Natural killer cell (primary cell): ENCODE data around the gene MYCN. TPM values are rescaled to one million over a fixed set of nuclear protein-coding genes. Genes with fewer than 3 reads are reported as not detected.
"Not testable (repeated sequence)": the region's sequence is repeated elsewhere in the genome, so short reads cannot be mapped to it uniquely, and the experiment has no call there.

Experiments used
- ATAC-seq, 3 donors: fragments of 150-1000 bp in 2 of 3; fragments of 200-7000 bp in 1 of 3; cut with Tn5 transposase; 1 replicate in 1 of 3; 2 replicates in 2 of 3; pipeline ENCODE4 v1.10.0; 2021; ENCODE audit warnings: mild to moderate bottlenecking in 2 of 3, moderate library complexity in 2 of 3
- DNase-seq, 2 donors: peaks; one replicate each; pipeline versions ENCODE4 v3.0.0 to v3.0.0-alpha.2; 2013 to 2021; ENCODE audit warnings: mixed read lengths in 1 of 2
- H3K27ac ChIP-seq: one replicate; pipeline ENCODE4 v1.5.1; 2013; ENCODE audit warnings: mild to moderate bottlenecking, low read length
- H3K27me3 ChIP-seq: one replicate; pipeline ENCODE4 v1.6.1; 2013; ENCODE audit warnings: low read length; ENCODE audit not compliant: control insufficient read depth, insufficient read depth
- H3K36me3 ChIP-seq: one replicate; pipeline ENCODE4 v1.6.1; 2013; ENCODE audit warnings: low read length; ENCODE audit not compliant: control insufficient read depth, insufficient read depth
- H3K4me1 ChIP-seq: one replicate; pipeline ENCODE4 v1.6.1; 2013; ENCODE audit warnings: low read length; ENCODE audit not compliant: control insufficient read depth, insufficient read depth
- H3K4me3 ChIP-seq: one replicate; pipeline ENCODE4 v1.5.1; 2013; ENCODE audit warnings: low read length
- H3K9me3 ChIP-seq: one replicate; pipeline ENCODE4 v1.6.1; 2013; ENCODE audit warnings: low read length; ENCODE audit not compliant: control insufficient read depth, insufficient read depth
- H3K27ac Mint-ChIP-seq, 2 donors: one replicate each; pipeline ENCODE4 v1.8.0; 2022; ENCODE audit warnings: mild to moderate bottlenecking in 2 of 2, mixed read lengths in 2 of 2, moderate library complexity in 1 of 2
- H3K27me3 Mint-ChIP-seq, 2 donors: one replicate each; pipeline ENCODE4 v1.8.0; 2022; ENCODE audit warnings: low read depth in 2 of 2, mixed read lengths in 2 of 2
- H3K36me3 Mint-ChIP-seq: one replicate; pipeline ENCODE4 v1.8.0; 2022; ENCODE audit warnings: mixed read lengths
- H3K4me1 Mint-ChIP-seq, 2 donors: one replicate each; pipeline ENCODE4 v1.8.0; 2022; ENCODE audit warnings: mixed read lengths in 2 of 2
- H3K4me3 Mint-ChIP-seq: one replicate; pipeline ENCODE4 v1.8.0; 2022; ENCODE audit warnings: mild to moderate bottlenecking, moderate library complexity, mixed read lengths
- H3K9me3 Mint-ChIP-seq, 2 donors: one replicate each; pipeline ENCODE4 v1.8.0; 2022; ENCODE audit warnings: mixed read lengths in 2 of 2
- WGBS: methylation state at CpG from one replicate; pipeline ENCODE4 v1.1.7; 2013; ENCODE audit warnings: missing lambda C conversion rate; ENCODE audit not compliant: insufficient coverage; 5-methylcytosine and 5-hydroxymethylcytosine counted together
- intact Hi-C: fragments of 100-400 bp; cut with micrococcal nuclease; formaldehyde crosslinking; loops from one replicate; pipeline ENCODE4 v1.14.2; 2022
- total RNA-seq, 4 donors: library from RNA; stranded (reverse); fragments of 120-200 nt in 1 of 4; gene quantifications; one replicate each; pipeline versions ENCODE4 v1.2.3 to v1.2.4, GENCODE V29; 2013 to 2022
- TF ChIP-seq, protein P1 (sequence below): fragments of 200-600 bp; IDR thresholded peaks from one replicate; pipeline ENCODE4 v1.8.0; 2022; ENCODE audit warnings: antibody characterized with exemption

Gene MYCN
- total RNA-seq, 3 donors from 2014 or later (not counting 1 experiment from before 2014, with no cell fraction given) = 0.18 TPM; not detected in 2

- 67% methylated on average over 3 of the region's 3 CpGs for WGBS
- Mint-ChIP-seq H3K36me3 (no peaks in the 10 kb centered on the region), H3K27me3 (peaks cover 3 to 18% of the 10 kb centered on the region in 2 donors), H3K4me3 (no peak overlapping the region), H3K27ac (no peak overlapping the region), H3K9me3 (peaks cover 8 to 10% of the 10 kb centered on the region in 2 donors), H3K4me1 (no peaks in the 10 kb centered on the region)
- DNase-seq (no peak), ATAC-seq (no peak)
- no peaks in the 10 kb centered on the region for H3K36me3 ChIP-seq
- H3K4me3 ChIP-seq = no peak overlapping the region
- H3K27ac ChIP-seq = no peak overlapping the region
- H3K27me3 ChIP-seq = no peaks in the 10 kb centered on the region
- intact Hi-C loops = no loop called here
- peaks cover 2% of the 10 kb centered on the region for H3K9me3 ChIP-seq
- no peaks in the 10 kb centered on the region for H3K4me1 ChIP-seq
- TF ChIP-seq, protein P1, sequence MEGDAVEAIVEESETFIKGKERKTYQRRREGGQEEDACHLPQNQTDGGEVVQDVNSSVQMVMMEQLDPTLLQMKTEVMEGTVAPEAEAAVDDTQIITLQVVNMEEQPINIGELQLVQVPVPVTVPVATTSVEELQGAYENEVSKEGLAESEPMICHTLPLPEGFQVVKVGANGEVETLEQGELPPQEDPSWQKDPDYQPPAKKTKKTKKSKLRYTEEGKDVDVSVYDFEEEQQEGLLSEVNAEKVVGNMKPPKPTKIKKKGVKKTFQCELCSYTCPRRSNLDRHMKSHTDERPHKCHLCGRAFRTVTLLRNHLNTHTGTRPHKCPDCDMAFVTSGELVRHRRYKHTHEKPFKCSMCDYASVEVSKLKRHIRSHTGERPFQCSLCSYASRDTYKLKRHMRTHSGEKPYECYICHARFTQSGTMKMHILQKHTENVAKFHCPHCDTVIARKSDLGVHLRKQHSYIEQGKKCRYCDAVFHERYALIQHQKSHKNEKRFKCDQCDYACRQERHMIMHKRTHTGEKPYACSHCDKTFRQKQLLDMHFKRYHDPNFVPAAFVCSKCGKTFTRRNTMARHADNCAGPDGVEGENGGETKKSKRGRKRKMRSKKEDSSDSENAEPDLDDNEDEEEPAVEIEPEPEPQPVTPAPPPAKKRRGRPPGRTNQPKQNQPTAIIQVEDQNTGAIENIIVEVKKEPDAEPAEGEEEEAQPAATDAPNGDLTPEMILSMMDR = no peak
Measured at GRCh38 chr2:15901808-15902130, 38.6 kb upstream of the MYCN start.

DNA sequence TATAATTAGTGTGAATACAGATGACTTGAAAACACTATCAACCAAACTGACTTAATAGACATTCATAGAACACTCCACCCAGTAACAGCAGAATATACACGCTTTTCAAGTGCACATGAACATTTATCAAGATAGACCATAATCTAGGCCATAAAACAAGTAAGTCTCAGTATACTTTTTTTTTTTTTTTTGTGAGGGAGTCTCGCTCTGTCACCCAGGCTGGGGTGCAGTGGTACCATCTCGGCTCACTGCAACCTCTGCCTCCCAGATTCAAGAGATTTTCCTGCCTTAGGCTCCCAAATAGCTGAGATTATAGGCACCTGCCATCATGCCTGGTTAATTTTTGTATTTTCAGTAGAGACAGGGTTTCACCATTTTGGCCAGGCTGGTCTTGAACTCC lies 36.4 kb upstream of the MYCN start:
- H3K4me3 Mint-ChIP-seq, H3K36me3 ChIP-seq, H3K9me3 ChIP-seq, H3K4me3 ChIP-seq, H3K27ac ChIP-seq, H3K9me3 Mint-ChIP-seq, intact Hi-C loops, H3K36me3 Mint-ChIP-seq, H3K4me1 ChIP-seq, H3K27me3 ChIP-seq, DNase-seq, ATAC-seq, H3K4me1 Mint-ChIP-seq, H3K27ac Mint-ChIP-seq: not testable (repeated sequence)
- WGBS = 82% methylated on average over 2 of the region's 3 CpGs
- H3K27me3 Mint-ChIP-seq = peaks cover 3 to 18% of the 10 kb centered on the region in 2 donors

GRCh38 chr2:15905267-15905645 lies 35.1 kb upstream of the MYCN start:
- H3K27ac ChIP-seq = no peak overlapping the region
- Mint-ChIP-seq H3K4me3 (no peak overlapping the region), H3K27me3 (peaks cover 3 to 18% of the 10 kb centered on the region in 2 donors), H3K36me3 (no peaks in the 10 kb centered on the region), H3K9me3 (peaks cover 3 to 4% of the 10 kb centered on the region in 2 donors), H3K27ac (no peak overlapping the region), H3K4me1 (no peaks in the 10 kb centered on the region)
- H3K9me3 ChIP-seq = no peaks in the 10 kb centered on the region
- DNase-seq = no peak
- H3K4me3 ChIP-seq = no peak overlapping the region
- no peaks in the 10 kb centered on the region for H3K27me3 ChIP-seq
- TF ChIP-seq, protein P1 = no peak
- intact Hi-C loops = no loop called here
- no peaks in the 10 kb centered on the region for H3K4me1 ChIP-seq
- H3K36me3 ChIP-seq = no peaks in the 10 kb centered on the region
- no peak for ATAC-seq

DNA sequence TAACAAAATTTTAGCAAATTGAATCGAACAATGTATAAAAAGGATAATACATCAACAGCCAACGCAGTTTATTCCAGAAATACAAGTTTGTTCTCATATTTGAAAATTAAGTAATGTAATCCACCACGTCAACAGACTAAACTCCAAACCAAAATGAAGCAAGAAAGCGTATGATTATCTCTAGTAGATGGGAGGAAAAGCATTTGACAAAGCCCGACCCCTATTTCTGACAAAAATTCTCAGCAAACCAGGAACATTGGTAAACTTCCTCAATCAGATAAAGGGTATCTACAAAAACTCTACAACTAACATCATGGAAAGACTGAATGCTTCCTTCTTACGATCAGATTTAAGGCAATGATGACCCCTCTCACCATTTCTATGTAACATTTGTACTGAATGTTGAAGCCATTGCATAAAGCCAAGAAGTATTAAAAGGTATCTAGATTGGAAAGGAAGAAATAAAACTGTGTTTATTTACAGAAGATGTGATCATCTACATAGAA lies 34.3 kb upstream of the MYCN start:
- 80% methylated on average over 1 of the region's 6 CpGs for WGBS
- Mint-ChIP-seq H3K27ac (no peak overlapping the region), H3K9me3 (peaks cover 3 to 4% of the 10 kb centered on the region in 2 donors), H3K4me3 (no peak overlapping the region), H3K27me3 (peaks cover 3 to 18% of the 10 kb centered on the region in 2 donors), H3K36me3 (no peaks in the 10 kb centered on the region), H3K4me1 (no peaks in the 10 kb centered on the region)
- Histone ChIP-seq H3K9me3 (no peaks in the 10 kb centered on the region), H3K27ac (no peak overlapping the region), H3K4me1 (no peaks in the 10 kb centered on the region), H3K36me3 (no peaks in the 10 kb centered on the region), H3K4me3 (no peak overlapping the region), H3K27me3 (no peaks in the 10 kb centered on the region)
- intact Hi-C loops = no loop called here
- DNase-seq = no peak
- ATAC-seq = no peak
- TF ChIP-seq, protein P1 = no peak
